MM.1S (cell line): ENCODE results near the gene HARS1.
A peak's percentile ranks its signal among the peaks of the same experiment; 100 is the strongest.
"Not testable (repeated sequence)": the region's sequence is repeated elsewhere in the genome, so short reads cannot be mapped to it uniquely, and the experiment has no call there.

Experiments used
- DNase-seq: peaks from one replicate; pipeline ENCODE4 v3.0.0-alpha.2; 2015
- H2AFZ ChIP-seq: fragments of 300-600 bp; sonication (generic); 2 replicates; pipeline ENCODE4 v1.6.0; 2016; ENCODE audit warnings: antibody characterized with exemption, low read length
- H3F3A ChIP-seq: fragments of 300-600 bp; sonication (generic); 2 replicates; pipeline ENCODE4 v1.6.1; 2016; ENCODE audit warnings: mild to moderate bottlenecking, antibody characterized with exemption, low read length, moderate library complexity, mixed read lengths; ENCODE audit not compliant: insufficient read depth
- H3K27ac ChIP-seq: fragments of 300-600 bp; sonication (generic); 2 replicates; pipeline ENCODE4 v1.5.1; 2016; ENCODE audit warnings: mild to moderate bottlenecking, low read length
- H3K27me3 ChIP-seq: fragments of 300-600 bp; sonication (generic); replicated peaks from 2 replicates; pipeline ENCODE4 v1.6.0; 2016; ENCODE audit warnings: low read length; ENCODE audit not compliant: insufficient read depth
- H3K36me3 ChIP-seq: fragments of 300-600 bp; sonication (generic); replicated peaks from 2 replicates; pipeline ENCODE4 v1.6.1; 2016; ENCODE audit warnings: mild to moderate bottlenecking, low read length, mixed read lengths; ENCODE audit not compliant: insufficient read depth
- H3K4me1 ChIP-seq: fragments of 300-600 bp; sonication (generic); 2 replicates; pipeline ENCODE4 v1.6.1; 2016; ENCODE audit warnings: low read length, mixed read lengths
- H3K4me2 ChIP-seq: fragments of 300-600 bp; sonication (generic); 2 replicates; pipeline ENCODE4 v1.6.0; 2016; ENCODE audit warnings: low read depth, low read length
- H3K4me3 ChIP-seq: fragments of 300-600 bp; sonication (generic); 2 replicates; pipeline ENCODE4 v1.5.1; 2016; ENCODE audit warnings: low read length, mixed read lengths
- H3K79me2 ChIP-seq: fragments of 300-600 bp; sonication (generic); 2 replicates; pipeline ENCODE4 v1.6.1; 2016; ENCODE audit warnings: mixed run types, low read length, mixed read lengths
- H3K9ac ChIP-seq: fragments of 300-600 bp; sonication (generic); 2 replicates; pipeline ENCODE4 v1.6.1; 2016; ENCODE audit warnings: low read length, mixed read lengths
- H3K9me2 ChIP-seq: fragments of 300-600 bp; sonication (generic); replicated peaks from 2 replicates; pipeline ENCODE4 v1.6.1; 2016; ENCODE audit warnings: mild to moderate bottlenecking, low read length, mixed read lengths; ENCODE audit not compliant: insufficient read depth
- H3K9me3 ChIP-seq: fragments of 300-600 bp; sonication (generic); replicated peaks from 2 replicates; pipeline ENCODE4 v1.6.1; 2016; ENCODE audit warnings: mild to moderate bottlenecking, low read length, mixed read lengths; ENCODE audit not compliant: insufficient read depth
- H4K20me1 ChIP-seq: fragments of 300-600 bp; sonication (generic); 2 replicates; pipeline ENCODE4 v1.6.1; 2016; ENCODE audit warnings: mild to moderate bottlenecking, low read length, moderate library complexity, mixed read lengths; ENCODE audit not compliant: insufficient read depth
- CTCF ChIP-seq: fragments of 300-600 bp; sonication (generic); IDR thresholded peaks from 2 replicates; pipeline ENCODE4 v1.5.1; 2016; ENCODE audit warnings: antibody characterized with exemption, low read length, mixed read lengths
- EZH2 ChIP-seq: fragments of 300-600 bp; sonication (generic); optimal IDR thresholded peaks from 2 replicates; pipeline ENCODE3; 2017; ENCODE audit warnings: low read depth, mild to moderate bottlenecking, antibody characterized with exemption, low read length, mixed read lengths
- EZH2phosphoT487 ChIP-seq: fragments of 300-600 bp; sonication (generic); IDR thresholded peaks from 2 replicates; pipeline ENCODE4 v1.6.1; 2018; ENCODE audit warnings: antibody characterized with exemption, low read length

Gene HARS1

GRCh38 chr5:140718266-140718592, 27.1 kb upstream of the HARS1 start:
- Histone ChIP-seq H2AFZ (no peak overlapping the region), H3K27ac (no peak overlapping the region), H3K9me3 (no peaks in the 10 kb centered on the region), H3K79me2 (no peaks in the 10 kb centered on the region), H3F3A (no peaks in the 10 kb centered on the region), H3K27me3 (no peaks in the 10 kb centered on the region), H3K36me3 (no peaks in the 10 kb centered on the region), H3K9me2 (no peaks in the 10 kb centered on the region), H3K9ac (no peak overlapping the region), H3K4me1 (no peaks in the 10 kb centered on the region), H3K4me3 (no peak overlapping the region), H4K20me1 (no peaks in the 10 kb centered on the region), H3K4me2 (no peak overlapping the region)
- no peak for DNase-seq
- no peak for TF ChIP-seq EZH2phosphoT487
- TF ChIP-seq EZH2, result no peak
- no peak for TF ChIP-seq CTCF

GRCh38 chr5:140716238-140716637, 25.1 kb upstream of the HARS1 start:
- not testable (repeated sequence) for H4K20me1 ChIP-seq, H2AFZ ChIP-seq, H3K79me2 ChIP-seq, H3K27me3 ChIP-seq, H3K9me2 ChIP-seq, H3F3A ChIP-seq, H3K9ac ChIP-seq, DNase-seq, H3K4me3 ChIP-seq, H3K4me1 ChIP-seq, H3K4me2 ChIP-seq, H3K27ac ChIP-seq, H3K9me3 ChIP-seq, H3K36me3 ChIP-seq

- H3K9ac ChIP-seq, result no peak overlapping the region
- H3K27ac ChIP-seq, result no peak overlapping the region
- peaks cover 17% of the 10 kb centered on the region for H3F3A ChIP-seq
- H3K79me2 ChIP-seq, result no peaks in the 10 kb centered on the region
- no peak for TF ChIP-seq EZH2phosphoT487
- no peak for TF ChIP-seq CTCF
- TF ChIP-seq EZH2, result no peak
- H3K4me3 ChIP-seq, result no peak overlapping the region
- H3K27me3 ChIP-seq, result no peaks in the 10 kb centered on the region
- DNase-seq, result no peak
- H3K4me2 ChIP-seq, result no peak overlapping the region
- peaks cover 6% of the 10 kb centered on the region; the same call in 1 of the 2 replicates for H3K4me1 ChIP-seq
- H3K9me3 ChIP-seq, result no peaks in the 10 kb centered on the region
- no peaks in the 10 kb centered on the region for H3K36me3 ChIP-seq
- no peak overlapping the region for H2AFZ ChIP-seq
- no peaks in the 10 kb centered on the region for H4K20me1 ChIP-seq
- no peaks in the 10 kb centered on the region for H3K9me2 ChIP-seq
These were observed 22.5 kb upstream of the HARS1 start for GRCh38 chr5:140713562-140714094.

- H3K27ac ChIP-seq, result peak overlapping the region; percentile 63; the same call in 1 of the 2 replicates
- peak overlapping the region; percentile 57 for H3K4me3 ChIP-seq
- no peaks in the 10 kb centered on the region for H3K36me3 ChIP-seq
- H3K9ac ChIP-seq, result peak overlapping the region; percentile 6; the same call in 1 of the 2 replicates
- H3K79me2 ChIP-seq, result no peaks in the 10 kb centered on the region
- H2AFZ ChIP-seq, result no peak overlapping the region
- H3K4me1 ChIP-seq, result peaks cover 6% of the 10 kb centered on the region; the same call in 1 of the 2 replicates
- peak overlapping the region; percentile 66 for H3K4me2 ChIP-seq
- H3K27me3 ChIP-seq, result no peaks in the 10 kb centered on the region
- H4K20me1 ChIP-seq, result no peaks in the 10 kb centered on the region
- no peaks in the 10 kb centered on the region for H3K9me2 ChIP-seq
- peaks cover 17% of the 10 kb centered on the region for H3F3A ChIP-seq
- TF ChIP-seq CTCF (no peak), EZH2phosphoT487 (no peak), EZH2 (no peak)
- no peak for DNase-seq
- H3K9me3 ChIP-seq, result no peaks in the 10 kb centered on the region
These were observed 20.6 kb upstream of the HARS1 start for GRCh38 chr5:140711794-140712193.
